ENCODE measurements around the gene PLXNA2.

PLXNA2 gene

DNA sequence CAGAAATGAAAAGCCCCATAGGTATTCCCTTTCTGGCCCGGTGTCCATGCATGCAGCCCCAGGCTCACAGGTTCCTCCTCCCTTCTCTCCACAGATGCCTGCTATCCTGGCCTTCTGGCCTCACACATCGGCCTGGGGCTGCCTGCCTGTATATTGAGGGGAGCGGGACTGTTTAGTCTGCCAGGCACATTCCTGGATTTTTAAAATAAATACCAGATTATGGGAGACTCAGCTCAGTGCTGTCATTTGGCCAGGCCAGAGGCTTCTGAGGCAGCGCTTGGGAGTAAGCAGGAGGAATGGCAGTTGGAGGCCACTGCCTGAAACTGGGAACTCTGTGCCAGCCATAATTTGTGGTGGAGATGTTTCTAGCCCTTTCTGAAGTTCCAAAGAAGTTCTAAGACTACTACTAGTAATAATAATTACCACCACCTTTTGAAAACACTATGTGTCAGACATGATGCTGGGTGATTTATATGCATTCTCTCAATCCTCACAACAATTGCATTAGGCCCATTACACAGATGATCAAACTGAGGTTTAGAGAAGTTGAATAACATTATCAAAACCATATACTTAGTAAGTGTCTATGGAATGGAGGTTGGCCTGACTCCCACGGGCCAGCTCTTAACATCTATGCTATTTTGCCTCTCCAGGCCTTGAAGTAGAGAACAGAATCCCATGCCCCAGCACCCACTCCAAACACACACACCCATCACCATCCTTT is 107.6 kb downstream of the PLXNA2 start:
- no peak for DNase-seq

DNA sequence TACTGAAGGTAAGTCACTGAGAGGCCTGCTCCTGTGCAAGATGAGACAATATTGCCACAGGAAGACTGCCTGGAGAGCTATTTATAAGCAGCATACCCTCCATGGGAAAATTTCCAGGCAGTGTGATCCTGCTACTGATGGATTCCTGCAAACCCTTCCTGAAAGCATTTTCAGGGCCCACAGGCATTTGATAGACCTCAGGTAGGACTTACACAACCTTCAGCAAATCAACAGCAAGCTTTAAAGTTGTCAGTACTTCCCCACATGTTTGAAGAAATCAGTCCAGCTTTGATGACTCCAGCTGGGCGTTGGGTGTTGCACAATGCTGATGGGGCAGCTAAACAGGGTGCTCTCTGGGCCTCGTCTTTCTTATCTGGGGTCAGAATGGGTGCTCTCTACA is 108.8 kb downstream of the PLXNA2 start:
- no peak for DNase-seq

DNA sequence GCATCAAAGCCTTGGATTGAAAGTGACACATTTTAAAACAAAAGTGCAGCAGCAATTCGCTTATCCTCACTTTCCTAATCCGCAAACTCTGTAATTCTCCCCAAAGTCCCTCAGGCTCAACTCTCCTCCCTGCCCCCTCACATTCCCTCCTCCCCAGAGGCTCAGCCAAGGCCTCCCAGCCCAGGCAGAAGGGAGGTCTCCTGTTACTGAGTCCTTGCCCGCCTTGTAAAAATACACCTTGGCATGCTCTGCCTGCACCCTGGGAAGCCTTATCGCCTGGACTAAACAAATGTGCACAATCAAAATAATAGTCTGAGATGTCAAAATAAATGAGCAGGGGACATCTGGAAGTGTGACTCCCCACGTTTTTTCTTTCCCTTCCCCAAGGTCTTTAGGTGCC is 109.7 kb downstream of the PLXNA2 start:
- no peak for DNase-seq

DNA sequence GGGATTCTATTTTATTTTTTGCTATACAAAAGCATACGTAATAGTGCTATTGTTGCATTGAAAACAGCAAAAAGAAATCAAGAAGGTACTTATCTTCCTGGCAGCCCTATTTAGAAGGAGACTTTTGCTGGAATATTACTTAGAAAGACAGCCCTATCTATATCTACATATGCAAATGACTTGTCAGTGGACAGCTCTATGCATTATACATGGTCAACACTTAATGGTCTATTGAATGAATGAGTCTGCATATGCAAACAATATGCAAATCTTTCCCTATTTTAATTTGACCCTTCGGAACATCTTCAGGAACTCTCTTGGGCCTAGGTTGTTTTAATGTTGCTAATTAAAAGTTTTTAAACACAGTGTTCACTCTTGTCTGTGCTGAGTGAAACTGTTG is 110.8 kb downstream of the PLXNA2 start:
- no peak for DNase-seq

DNA sequence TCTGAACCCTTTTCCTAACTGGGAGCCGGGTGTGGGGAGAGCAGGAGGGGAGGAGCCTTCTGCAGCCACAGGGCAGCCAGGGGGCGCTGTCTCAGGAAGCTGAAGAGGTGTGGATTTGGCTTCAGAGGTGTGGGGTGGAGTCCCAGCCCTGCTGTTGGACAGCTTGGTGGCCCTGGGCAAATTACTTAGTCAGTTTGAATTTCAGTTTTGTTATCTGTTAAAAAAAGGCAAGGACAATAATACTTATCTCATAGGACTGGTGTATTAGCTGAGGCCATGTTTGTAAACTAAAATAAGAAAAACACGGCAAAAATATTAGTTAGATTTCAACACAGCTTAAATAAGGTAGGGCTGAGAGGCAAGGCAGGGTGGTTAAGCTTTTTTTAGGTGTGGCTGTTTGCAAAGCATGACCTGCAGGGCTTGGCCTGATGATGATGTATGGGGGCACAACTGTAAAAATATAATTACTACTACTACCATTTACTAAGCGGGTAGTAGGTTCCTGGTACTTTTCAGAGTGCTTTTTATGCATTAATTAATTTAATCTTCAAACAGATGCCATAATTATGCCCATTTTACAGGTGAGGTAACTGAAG is 111.8 kb downstream of the PLXNA2 start:
- peak; percentile 11 to 45 for DNase-seq

DNA sequence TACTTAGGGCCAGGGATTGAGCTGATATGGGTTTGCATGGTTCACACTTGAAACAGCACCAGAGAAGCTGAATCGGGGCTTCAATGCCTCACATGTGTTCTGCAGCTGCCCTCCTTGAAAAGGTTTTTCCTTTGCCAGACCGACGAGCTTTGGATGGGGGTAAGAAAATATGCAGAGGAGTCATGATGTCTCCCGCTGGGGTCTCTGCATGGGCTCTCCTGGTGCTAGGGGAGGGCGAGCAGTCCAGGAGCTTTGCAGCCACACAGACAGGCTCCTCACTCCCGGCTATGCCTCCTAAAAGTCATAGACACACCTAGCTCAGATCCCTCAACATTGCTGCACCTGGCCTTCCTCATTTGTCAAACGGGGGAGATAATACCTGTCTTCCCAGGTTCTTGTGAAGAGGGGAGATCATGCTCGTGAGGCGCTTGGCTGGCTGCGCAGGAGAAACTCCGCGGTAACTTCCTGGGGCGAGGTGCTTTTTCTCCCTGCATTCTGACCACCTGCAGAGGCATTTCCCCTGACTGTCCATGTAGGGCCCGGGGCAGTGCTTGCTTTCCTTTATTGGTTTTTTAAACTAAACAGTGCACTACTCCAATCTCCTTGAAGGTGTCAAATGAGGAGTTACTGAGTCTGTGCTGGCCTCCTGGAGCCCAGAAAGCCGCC is 112.4 kb downstream of the PLXNA2 start:
- DNase-seq: no peak

DNA sequence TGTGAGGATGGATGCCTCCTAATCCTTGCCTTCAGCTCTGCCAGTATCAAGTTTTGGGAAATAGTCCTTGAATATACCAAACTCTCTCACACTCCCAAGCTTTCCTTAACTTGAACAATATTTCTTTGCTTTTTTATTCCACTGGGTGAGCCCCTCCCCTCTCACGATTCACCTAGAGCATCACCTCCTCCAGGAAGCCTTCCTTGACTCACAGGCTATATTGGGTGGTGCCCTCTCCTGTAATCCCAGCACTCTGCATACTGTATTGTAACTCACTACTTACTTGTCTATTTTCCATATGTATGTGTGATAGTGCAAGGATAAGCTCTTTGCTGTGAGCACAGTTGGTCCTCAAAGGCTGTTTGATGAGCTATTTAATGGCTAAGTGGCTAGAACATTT is 114.7 kb downstream of the PLXNA2 start:
- DNase-seq: no peak

DNA sequence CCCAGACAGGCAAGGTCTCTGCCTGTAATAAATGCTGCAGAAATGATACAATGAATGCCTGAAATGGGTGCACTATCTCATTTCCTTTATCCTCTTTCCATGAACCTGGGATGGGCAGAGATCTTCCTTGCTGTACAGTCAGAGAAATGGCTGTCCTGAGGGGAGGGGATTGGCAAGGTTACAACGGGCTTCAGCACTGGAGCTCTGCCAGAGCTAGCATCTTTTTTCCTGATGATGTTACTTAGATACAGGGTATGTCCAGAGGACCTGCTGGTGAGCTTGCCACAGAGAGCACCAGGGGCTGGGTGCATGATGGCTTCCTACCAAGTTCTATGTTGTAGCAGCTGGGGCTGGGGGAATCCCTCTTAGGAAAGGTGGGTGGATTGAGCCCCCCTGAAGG is 115.1 kb downstream of the PLXNA2 start:
- DNase-seq: no peak

DNA sequence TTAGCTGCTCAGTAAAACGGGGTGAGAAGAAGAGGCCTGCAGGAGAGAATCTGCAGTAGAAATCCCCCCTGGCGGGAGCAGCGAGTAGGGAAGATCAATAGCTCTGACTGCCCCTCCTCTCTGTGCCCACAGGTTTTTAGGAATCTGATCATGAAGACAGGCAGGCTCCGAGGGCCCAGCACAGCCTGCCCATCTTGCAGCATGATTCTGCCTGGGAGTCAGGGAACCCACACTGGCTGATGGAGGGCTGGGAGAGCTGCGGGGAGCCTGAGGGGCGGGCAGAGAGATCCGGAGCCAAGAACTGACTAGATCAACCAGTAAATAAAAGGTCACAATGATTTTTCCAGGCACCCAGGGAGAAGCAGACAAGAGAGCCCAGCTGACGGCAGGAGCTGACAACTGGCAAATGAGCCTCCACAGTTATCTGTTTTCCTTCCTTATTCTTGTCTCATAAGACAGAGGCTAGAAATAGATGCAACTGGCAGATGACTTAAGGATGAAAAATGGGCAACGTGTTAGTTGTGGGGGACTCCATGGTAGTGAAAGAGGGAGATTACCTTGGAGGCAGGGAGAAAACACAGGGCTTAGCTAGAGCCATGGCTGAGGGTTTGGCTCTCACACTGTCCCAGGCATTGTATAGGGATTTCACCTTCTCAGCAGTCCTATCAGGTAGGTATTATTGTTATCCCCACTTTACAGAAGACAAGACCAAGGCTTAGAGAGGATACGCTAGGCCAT is 116.2 kb downstream of the PLXNA2 start:
- DNase-seq: no peak

DNA sequence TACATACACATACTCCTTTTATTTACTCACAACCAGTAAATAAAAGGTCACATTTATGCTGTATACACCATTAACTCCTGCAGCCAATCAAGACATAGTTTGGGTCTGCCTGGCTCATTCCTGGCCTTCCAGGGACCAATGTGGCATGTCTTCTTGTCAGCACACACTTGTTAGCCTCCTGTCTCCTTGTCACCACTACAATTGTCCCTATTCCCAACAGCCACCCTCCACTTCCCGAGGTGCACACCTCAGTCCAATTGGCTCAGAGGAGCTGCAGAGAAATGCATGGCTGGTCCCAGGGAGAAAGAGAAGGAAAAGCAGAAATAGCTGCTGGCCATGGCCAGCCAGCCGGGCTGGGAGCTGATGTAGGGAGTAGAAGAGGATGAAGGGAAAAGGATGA is 116.9 kb downstream of the PLXNA2 start:
- DNase-seq: no peak

DNA sequence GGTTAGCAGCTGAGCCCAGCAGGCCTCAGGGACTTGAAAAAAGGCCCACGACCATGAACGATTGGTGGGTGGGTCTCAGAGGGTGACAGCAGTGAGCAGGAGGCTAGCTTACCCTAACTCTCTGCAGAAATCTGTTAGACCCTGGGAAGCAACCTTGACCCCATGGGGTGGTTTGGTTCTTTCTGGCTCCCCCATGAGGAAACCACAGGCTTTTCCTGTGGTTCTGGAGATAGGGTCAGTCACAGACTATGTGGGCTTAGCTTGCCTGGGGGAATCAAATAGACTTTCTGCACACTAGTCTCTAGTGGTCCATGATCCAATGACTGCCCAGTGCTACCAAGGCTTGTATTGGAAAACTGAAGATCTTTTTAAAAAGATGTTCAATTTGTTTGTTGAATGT is 118.1 kb downstream of the PLXNA2 start:
- DNase-seq: no peak

DNA sequence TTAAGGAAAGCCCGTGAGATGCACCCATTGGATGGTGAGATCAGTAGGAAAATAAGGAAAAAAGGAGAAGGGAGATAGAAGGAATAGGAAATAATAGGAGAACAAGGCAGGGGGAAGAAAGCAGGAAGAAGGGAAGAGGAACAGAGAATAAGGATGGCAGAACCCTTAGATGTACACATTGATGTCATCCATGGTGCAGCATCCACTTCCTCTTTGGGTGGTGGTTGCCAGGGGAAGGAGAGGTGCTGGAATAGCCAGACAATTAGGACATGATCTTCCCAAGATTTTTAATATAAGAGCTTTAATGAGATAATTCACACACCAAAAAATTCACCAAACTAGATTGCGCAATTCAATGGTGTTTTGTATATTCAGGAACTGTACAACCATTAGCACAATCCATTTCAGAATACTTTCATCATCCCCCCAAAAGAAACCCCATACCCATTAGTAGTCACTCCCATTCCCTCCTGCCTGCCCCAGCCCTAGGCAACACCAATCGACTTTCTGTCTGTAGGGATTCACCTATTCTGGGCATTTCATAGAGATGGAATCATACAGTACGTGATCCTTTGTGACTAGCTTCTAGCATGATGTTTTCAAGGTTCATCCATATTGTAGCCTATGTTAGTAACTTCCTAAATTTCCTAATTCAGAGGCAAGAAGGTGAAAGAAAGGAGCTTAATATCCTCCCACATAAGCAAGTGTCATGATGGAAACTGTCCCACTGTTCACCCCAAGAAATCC is 121.4 kb downstream of the PLXNA2 start:
- DNase-seq: no peak

DNA sequence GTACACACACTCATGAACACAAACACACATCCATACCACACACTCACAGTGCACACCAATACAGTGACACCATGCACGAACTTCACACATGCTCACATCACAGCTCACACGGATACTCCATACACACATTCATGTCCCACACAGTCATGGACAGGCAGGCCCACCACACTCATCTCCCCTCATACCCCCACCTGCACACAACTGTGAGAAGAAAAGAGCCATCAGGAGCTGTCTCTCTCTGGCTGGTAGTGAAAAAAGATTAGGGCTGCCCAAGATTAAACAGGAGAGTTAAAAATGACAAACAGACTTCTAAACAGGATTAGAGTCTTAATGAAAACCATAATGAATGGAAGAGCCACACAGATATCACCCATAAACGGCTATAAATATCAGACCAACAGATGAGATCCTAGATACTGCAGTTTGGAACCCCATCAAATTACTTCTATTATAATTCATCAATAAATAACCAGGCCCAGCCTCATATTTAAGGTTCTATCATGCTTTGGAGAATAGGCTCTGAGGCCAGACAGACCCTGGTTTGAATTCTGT is 122.3 kb downstream of the PLXNA2 start:
- DNase-seq: no peak

DNA sequence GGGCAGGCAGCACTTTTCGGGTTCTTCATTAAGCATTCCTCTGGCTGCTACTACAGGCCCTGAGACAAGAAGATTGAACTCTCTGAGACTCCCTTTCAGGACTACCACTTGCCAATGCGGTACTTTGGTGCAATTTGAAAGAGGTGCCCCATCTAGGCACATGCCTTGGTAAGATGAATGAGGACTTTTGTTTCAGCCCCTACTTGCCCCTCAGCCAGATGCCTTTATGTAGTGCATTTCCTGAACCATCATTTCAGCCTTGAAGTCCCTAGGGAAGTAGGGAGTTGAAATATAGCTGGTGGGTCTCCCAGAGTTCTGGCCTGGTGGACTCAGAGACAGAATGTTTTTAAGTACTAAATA is 123.8 kb downstream of the PLXNA2 start:
- DNase-seq: no peak

DNA sequence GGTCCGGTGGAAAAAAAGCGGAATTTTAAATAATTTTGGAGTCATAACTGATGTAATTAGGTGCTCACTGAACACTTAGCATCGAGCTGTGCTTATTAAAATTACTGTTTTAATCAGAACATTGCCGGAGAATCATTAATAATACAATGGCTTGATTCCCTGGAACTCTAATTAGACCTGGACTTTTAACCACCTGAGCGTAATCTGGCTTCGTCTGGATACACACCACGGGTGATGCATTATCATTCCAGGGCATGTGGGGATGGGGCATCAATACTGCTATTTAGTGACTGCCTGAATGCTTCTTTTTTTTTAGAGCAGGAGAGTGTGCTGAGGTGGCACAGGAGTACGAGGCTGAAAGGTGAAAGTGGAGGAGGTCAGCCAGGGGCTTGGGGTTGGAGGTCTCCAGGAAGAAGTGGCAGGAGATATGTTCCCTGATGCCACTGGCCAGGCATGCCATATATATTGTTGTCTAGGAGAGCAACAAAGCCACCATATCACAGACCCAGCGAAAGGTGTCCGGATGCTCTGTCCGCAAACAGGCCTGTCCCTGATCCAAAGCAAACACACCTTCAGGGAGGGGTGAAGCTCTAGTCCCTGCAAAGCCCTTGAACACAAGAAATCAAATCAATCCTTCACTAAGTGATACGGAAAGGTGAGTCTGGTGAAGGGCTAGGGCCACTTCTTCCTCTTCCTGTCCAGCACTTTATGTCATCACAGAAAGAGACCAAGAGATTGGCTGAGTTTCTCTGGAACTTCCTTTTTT is 125.2 kb downstream of the PLXNA2 start:
- no peak for DNase-seq

DNA sequence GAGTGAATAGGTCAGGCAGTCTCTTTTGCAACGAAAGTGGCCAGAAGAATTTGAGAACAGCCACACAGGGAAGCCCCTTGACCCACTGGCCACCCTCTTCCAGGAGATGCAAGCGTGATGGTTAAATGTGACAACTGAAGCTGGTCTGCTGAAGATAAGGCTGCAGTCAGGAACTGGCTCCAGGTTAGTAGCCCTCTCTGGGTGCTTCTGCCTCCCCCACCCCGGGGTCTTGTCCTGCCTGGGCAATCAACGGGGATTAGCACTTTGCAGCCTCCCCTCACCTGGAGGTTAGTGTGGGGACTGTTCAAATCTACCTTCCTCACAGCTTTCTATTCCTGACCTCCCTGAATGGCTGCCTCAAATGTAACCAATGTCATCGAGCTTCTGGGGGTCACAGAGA is 125.9 kb downstream of the PLXNA2 start:
- no peak for DNase-seq

DNA sequence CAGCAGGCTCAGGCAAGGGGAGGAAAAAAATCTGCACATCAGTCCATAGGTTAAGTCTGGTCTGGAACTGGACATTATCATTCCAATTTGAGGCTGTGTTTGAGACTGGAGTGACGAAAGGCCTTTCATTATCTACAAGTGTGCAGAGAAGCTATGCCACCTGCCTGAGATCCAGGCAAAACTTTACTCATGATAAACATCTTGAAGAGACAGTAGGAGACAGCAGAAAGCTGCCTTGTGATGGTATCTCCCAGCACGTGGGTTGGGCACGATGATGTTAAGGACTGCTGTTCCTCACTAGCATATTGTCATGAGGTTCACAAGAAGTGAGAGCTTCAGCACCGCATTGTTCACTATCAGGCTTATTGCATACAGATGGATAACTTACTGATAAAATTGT is 126.4 kb downstream of the PLXNA2 start:
- no peak for DNase-seq

DNA sequence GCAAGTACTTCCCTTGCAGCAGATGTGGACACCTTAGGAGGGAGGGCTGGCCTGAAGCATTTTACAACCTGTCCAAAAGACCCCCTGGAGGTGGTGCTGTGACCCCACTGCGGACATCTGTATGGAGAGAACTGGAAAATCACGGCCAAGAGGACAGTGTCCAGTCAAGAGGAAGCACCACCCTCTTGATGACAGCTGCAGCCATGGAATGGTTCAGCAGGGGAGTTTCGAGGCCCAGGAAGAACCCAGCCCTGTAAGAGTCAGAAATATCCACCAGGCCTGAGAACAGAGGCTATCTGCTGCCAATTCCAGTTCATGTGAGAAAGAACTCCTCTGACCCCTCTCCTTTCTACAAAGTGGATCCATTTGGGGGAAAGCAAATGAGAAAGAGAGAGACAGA is 126.8 kb downstream of the PLXNA2 start:
- no peak for DNase-seq

DNA sequence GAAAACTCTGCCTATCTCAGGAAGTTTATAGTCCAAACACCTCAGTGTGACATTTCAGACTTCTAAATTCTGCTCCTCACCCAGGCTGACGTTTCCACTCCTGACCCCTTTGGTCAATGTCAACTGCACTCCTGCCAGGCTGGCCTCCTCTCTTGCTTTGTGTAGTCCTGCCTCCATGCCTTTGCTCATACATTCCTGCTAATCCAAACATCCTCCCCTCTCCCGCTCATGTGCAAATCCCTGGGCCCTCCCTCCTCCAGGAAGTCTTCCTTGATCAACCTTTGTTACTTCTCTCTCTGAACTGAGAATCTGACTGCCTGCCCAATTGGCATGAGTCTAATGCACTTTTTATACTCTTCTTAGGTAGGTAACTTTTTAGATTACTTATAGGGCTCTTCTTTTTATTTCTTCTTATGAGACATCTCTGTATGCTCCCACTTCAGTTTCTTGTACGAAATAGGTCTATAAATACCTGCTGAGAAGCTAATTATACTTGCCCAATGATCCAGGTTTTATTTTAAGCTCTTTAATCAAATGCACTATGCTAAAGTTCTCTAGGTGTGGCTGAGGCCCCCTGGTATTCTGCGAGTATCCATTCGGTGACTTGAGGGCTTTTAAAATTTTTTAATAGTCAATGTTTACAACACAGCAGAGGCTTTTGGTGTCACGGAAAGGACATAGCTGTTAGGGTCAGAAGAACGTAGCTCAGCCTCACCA is 128.1 kb downstream of the PLXNA2 start:
- DNase-seq: no peak

DNA sequence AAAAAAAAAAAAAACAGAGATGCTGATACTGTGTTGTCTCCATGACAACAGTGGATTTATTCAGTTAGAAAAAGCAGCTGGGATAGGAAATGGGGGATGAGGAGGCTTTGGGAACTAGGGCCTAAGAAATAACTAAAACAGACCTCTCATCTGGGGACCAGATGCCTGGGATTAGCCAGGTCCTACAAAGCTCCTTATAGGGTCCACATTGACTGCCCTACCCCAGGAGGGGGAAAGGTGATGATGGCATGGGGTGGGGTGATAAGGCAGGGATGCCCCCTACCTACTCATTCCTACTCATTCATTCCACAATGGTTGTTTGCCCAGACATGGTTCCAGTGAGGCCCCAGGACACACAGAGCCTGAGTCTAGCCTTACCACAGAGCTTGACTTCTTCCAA is 131.2 kb downstream of the PLXNA2 start:
- no peak for DNase-seq

DNA sequence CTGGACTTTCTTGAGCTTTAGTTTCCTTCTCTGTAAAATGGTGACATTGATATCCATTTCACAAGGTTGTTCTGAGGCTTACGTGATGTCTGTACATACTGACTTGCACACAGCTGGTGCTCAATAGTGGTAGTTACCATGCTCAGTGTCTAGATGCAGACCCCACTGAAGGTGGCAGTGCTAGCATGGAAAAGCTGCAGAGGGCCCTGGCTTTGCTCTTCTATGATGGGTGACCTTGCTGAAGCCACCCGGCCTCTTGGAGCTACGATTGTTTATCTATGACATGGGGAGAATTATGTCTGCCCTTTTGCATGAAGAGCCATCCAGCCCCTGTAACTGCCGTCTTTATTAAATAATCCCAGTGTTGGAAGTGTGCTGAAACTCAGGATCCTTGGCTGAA is 131.8 kb downstream of the PLXNA2 start:
- no peak for DNase-seq
